NT2/D1 (cell line): ENCODE results near the gene RPS6KA3.

ENCODE experiments used
- DNase-seq: peaks from one replicate; pipeline ENCODE4 v3.0.0-alpha.2; 2011; ENCODE audit warnings: low read depth, low spot score
- H3K27me3 ChIP-seq: 2 replicates; pipeline ENCODE4 v1.6.0; 2011; ENCODE audit warnings: mild to moderate bottlenecking; ENCODE audit not compliant: insufficient read length, insufficient read depth
- H3K36me3 ChIP-seq: 2 replicates; pipeline ENCODE4 v1.6.1; 2011; ENCODE audit warnings: mild to moderate bottlenecking, low read length, mixed read lengths; ENCODE audit not compliant: insufficient read depth, insufficient read length
- H3K4me1 ChIP-seq: 2 replicates; pipeline ENCODE4 v1.5.1; 2011; ENCODE audit not compliant: insufficient read depth, insufficient read length
- H3K4me3 ChIP-seq: 2 replicates; pipeline ENCODE4 v1.5.1; 2011; ENCODE audit warnings: low read depth; ENCODE audit not compliant: insufficient read length
- H3K9ac ChIP-seq: 2 replicates; pipeline ENCODE4 v1.6.0; 2011; ENCODE audit warnings: low read depth; ENCODE audit not compliant: insufficient read length
- H3K9me3 ChIP-seq: 2 replicates; pipeline ENCODE4 v1.5.1; 2011; ENCODE audit warnings: mild to moderate bottlenecking, low read length; ENCODE audit not compliant: insufficient read depth
- SUZ12 ChIP-seq: IDR thresholded peaks from 2 replicates; pipeline ENCODE4 v1.6.1; 2011; ENCODE audit not compliant: insufficient read length, insufficient read depth; ENCODE audit errors: extremely low read depth
- YY1 ChIP-seq: IDR thresholded peaks from 2 replicates; pipeline ENCODE4 v1.6.1; 2011; ENCODE audit not compliant: insufficient read length, insufficient read depth
- ZNF274 ChIP-seq: IDR thresholded peaks from 2 replicates; pipeline ENCODE4 v1.6.1; 2011; ENCODE audit warnings: mild to moderate bottlenecking, low read depth, low read length

The RPS6KA3 gene

GRCh38 chrX:20248592-20249192, 18.0 kb downstream of the RPS6KA3 start:
- H3K9me3 ChIP-seq, result no peaks in the 10 kb centered on the region
- no peak overlapping the region for H3K4me3 ChIP-seq
- H3K36me3 ChIP-seq, result peaks cover 4% of the 10 kb centered on the region
- no peaks in the 10 kb centered on the region for H3K27me3 ChIP-seq
- no peak overlapping the region for H3K9ac ChIP-seq
- no peaks in the 10 kb centered on the region for H3K4me1 ChIP-seq
- DNase-seq, result no peak
- TF ChIP-seq YY1 (no peak), ZNF274 (no peak), SUZ12 (no peak)

DNA sequence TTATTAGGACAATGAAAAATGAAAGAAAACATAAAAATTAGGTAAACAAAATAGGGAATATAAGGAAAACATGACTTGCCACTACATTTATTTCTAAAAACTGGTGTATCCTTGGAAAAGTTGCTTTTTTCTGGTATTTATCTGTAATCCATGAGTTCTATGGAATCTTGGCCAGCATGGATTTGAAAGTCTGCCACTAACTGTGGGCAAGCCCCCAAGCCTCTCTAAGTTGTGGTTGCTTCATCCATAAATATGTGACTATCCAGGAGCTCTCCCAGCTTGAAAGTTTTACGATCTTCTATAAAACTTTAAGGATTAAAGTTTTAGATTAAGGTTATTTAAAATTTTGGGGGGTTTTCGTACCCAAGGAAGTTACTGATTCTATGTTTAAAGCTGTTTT, 21.8 kb downstream of the RPS6KA3 start:
- Histone ChIP-seq H3K4me1 (no peaks in the 10 kb centered on the region), H3K9me3 (no peaks in the 10 kb centered on the region), H3K4me3 (no peak overlapping the region), H3K27me3 (no peaks in the 10 kb centered on the region), H3K36me3 (peaks cover 2% of the 10 kb centered on the region), H3K9ac (no peak overlapping the region)
- no peak for DNase-seq
- TF ChIP-seq YY1 (no peak), ZNF274 (no peak), SUZ12 (no peak)

DNA sequence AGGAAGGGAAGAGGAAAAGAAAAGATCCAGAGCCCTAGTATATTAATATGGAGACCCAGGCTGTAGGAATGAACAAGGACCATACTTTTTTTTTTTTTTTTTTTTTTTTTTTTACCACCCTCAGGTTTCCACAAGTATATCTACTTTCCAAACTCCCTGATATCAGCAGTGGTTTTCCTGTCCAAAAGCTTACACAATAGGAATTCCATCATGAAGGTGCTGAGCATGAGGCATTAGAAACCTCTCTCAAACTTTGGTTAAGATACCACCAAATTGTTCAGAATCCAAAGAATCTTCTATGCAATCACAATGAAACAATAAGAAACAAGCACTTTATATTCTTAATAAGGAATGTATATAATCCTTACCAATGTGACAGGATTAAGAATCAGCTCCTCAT, 26.5 kb downstream of the RPS6KA3 start:
- Histone ChIP-seq H3K4me3 (no peak overlapping the region), H3K36me3 (peaks cover 3% of the 10 kb centered on the region), H3K9ac (no peak overlapping the region), H3K4me1 (no peaks in the 10 kb centered on the region), H3K27me3 (no peaks in the 10 kb centered on the region), H3K9me3 (peaks cover 14% of the 10 kb centered on the region; the same call in 1 of the 2 replicates)
- no peak for TF ChIP-seq ZNF274
- no peak for TF ChIP-seq SUZ12
- no peak for TF ChIP-seq YY1
- no peak for DNase-seq

GRCh38 chrX:20237864-20238263, 28.8 kb downstream of the RPS6KA3 start:
- Histone ChIP-seq H3K36me3 (peaks cover 12% of the 10 kb centered on the region), H3K27me3 (no peaks in the 10 kb centered on the region), H3K4me3 (no peak overlapping the region), H3K9me3 (peaks cover 18% of the 10 kb centered on the region; the same call in 1 of the 2 replicates), H3K4me1 (no peaks in the 10 kb centered on the region), H3K9ac (no peak overlapping the region)
- TF ChIP-seq SUZ12, result no peak
- TF ChIP-seq YY1, result no peak
- TF ChIP-seq ZNF274, result no peak
- DNase-seq, result no peak

DNA sequence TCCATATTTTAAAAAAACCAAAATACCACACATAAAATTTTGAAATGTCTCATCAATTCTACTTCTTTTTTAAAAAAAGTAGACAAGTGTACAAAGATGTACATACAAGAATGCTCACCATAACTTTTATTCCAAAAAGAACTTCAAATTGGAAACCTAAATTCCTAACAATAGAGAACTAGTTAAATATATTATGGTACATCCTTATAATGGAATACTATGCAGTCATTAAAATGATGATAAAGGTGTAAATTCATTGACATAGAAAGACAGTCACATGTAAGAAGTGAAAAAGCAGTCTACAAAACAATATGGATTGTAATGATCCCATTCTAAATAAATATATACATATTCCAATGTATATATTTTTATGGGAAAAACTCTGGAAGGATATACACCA, 31.0 kb downstream of the RPS6KA3 start:
- H3K36me3 ChIP-seq, result peaks cover 16% of the 10 kb centered on the region
- H3K4me1 ChIP-seq, result no peaks in the 10 kb centered on the region
- no peak for TF ChIP-seq SUZ12
- TF ChIP-seq YY1, result no peak
- TF ChIP-seq ZNF274, result no peak
- H3K27me3 ChIP-seq, result no peaks in the 10 kb centered on the region
- no peak for DNase-seq
- peaks cover 18% of the 10 kb centered on the region; the same call in 1 of the 2 replicates for H3K9me3 ChIP-seq
- H3K4me3 ChIP-seq, result no peak overlapping the region
- H3K9ac ChIP-seq, result no peak overlapping the region

DNA sequence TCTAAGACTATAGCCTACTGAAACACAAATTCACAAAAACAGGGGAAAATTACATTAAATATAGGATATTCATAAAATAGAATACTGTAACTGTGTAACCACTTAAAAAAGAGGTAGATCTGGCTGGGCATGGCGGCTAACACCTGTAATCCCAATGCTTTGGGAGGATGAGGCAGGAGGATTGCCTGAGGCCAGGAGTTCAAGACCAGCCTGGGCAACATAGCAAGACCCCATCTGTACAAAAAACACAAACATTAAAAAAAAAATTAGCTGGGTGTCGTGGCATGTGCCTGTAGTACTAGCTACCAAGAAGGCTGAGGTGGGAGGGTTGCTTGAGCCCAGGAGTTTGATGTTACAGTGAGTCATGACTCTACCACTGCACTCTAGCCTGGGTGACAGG, 33.4 kb downstream of the RPS6KA3 start:
- TF ChIP-seq YY1 (no peak), SUZ12 (no peak), ZNF274 (no peak)
- H3K4me3 ChIP-seq, result no peak overlapping the region
- H3K9me3 ChIP-seq, result peaks cover 18% of the 10 kb centered on the region; the same call in 1 of the 2 replicates
- H3K36me3 ChIP-seq, result peaks cover 24% of the 10 kb centered on the region
- H3K9ac ChIP-seq, result no peak overlapping the region
- H3K4me1 ChIP-seq, result no peaks in the 10 kb centered on the region
- DNase-seq, result no peak
- no peaks in the 10 kb centered on the region for H3K27me3 ChIP-seq

GRCh38 chrX:20231598-20231997, 35.1 kb downstream of the RPS6KA3 start:
- H3K27me3 ChIP-seq, result no peaks in the 10 kb centered on the region
- peaks cover 18% of the 10 kb centered on the region; the same call in 1 of the 2 replicates for H3K9me3 ChIP-seq
- H3K36me3 ChIP-seq, result peaks cover 26% of the 10 kb centered on the region
- no peak for TF ChIP-seq ZNF274
- no peak for TF ChIP-seq SUZ12
- no peak overlapping the region for H3K9ac ChIP-seq
- DNase-seq, result no peak
- no peaks in the 10 kb centered on the region for H3K4me1 ChIP-seq
- H3K4me3 ChIP-seq, result no peak overlapping the region

DNA sequence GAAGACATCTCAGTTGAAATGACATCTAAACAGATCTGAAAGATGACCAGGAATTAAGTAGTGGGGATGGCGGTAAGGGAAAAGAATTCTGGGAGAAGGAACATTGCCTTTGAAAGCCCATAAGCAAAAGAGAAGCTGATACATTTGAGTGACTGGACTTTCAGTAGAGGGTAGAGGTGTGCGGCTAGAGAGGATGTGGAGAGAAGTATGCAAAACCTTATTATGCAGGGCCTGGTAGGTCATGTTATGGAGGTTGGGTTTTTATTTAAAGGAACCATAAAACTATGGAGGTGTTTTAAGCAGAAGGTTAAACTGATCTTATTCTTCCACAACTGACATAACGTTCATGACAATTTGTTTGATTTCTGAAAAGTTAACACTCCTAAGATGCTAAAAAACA, 36.3 kb downstream of the RPS6KA3 start:
- no peak overlapping the region for H3K4me3 ChIP-seq
- H3K9me3 ChIP-seq, result 0 out of 2 replicates have a peak, but pooled peaks cover 6% of the 10 kb centered on the region
- DNase-seq, result no peak
- H3K9ac ChIP-seq, result no peak overlapping the region
- peaks cover 26% of the 10 kb centered on the region for H3K36me3 ChIP-seq
- H3K27me3 ChIP-seq, result no peaks in the 10 kb centered on the region
- no peak for TF ChIP-seq SUZ12
- no peak for TF ChIP-seq ZNF274
- TF ChIP-seq YY1, result no peak
- no peaks in the 10 kb centered on the region for H3K4me1 ChIP-seq
